H1 (cell line): Measurements from ENCODE around the gene FANCD2. TPM values are rescaled to one million over a fixed set of nuclear protein-coding genes. Genes with fewer than 3 reads are reported as not detected.
"Not testable (repeated sequence)": the region's sequence is repeated elsewhere in the genome, so short reads cannot be mapped to it uniquely, and the experiment has no call there.

Experiments used
- CTCF ChIA-PET: fragments of 300-600 bp; sonication (Branson Sonifier 250); formaldehyde crosslinking; loops from one replicate; lab custom pipeline; 2021; ENCODE audit not compliant: partially characterized antibody; lab: Charles Lee
- POLR2A ChIA-PET: fragments of 300-600 bp; sonication (Branson Sonifier 250); formaldehyde crosslinking; loops from one replicate; lab custom pipeline; 2021; ENCODE audit warnings: inconsistent platforms; ENCODE audit not compliant: partially characterized antibody; lab: Charles Lee
- DNase-seq, 2 experiments: peaks; one replicate each; pipeline versions ENCODE4 v3.0.0 to v3.0.0-alpha.2; 2010 to 2022; ENCODE audit warnings: low spot score in 2 of 2, low read depth in 1 of 2, mixed read lengths in 1 of 2
- FAIRE-seq: peaks from 2 replicates; lab custom pipeline; 2011; peaks lifted over from hg19 to GRCh38; lab: Jason Lieb, UNC
- H2AFZ ChIP-seq: 2 replicates; pipeline ENCODE4 v1.8.1; 2012; ENCODE audit warnings: low read length, inconsistent platforms
- H2AK5ac ChIP-seq: 2 replicates; pipeline ENCODE4 v1.6.1; 2013; ENCODE audit warnings: low read depth, low read length
- H2BK120ac ChIP-seq: replicated peaks from 2 replicates; pipeline ENCODE3; 2013; ENCODE audit warnings: low read depth, low read length, inconsistent platforms
- H2BK12ac ChIP-seq: 2 replicates; pipeline ENCODE4 v1.6.1; 2013; ENCODE audit warnings: low read depth, low read length
- H2BK15ac ChIP-seq: 2 replicates; pipeline ENCODE4 v1.6.1; 2013; ENCODE audit warnings: low read length
- H2BK20ac ChIP-seq: 2 replicates; pipeline ENCODE4 v1.6.1; 2013; ENCODE audit warnings: low read length
- H2BK5ac ChIP-seq: 2 replicates; pipeline ENCODE4 v1.6.1; 2013; ENCODE audit warnings: low read depth, low read length
- H3K14ac ChIP-seq: 2 replicates; pipeline ENCODE4 v1.6.1; 2013; ENCODE audit warnings: inconsistent platforms; ENCODE audit not compliant: insufficient read length
- H3K18ac ChIP-seq: 2 replicates; pipeline ENCODE4 v1.6.1; 2013; ENCODE audit warnings: low read length; ENCODE audit errors: extremely low read depth
- H3K23ac ChIP-seq: 2 replicates; pipeline ENCODE4 v1.6.1; 2013; ENCODE audit warnings: inconsistent platforms; ENCODE audit not compliant: insufficient read length
- H3K23me2 ChIP-seq: 2 replicates; pipeline ENCODE4 v1.6.1; 2013; ENCODE audit warnings: low read depth, low read length
- H3K27ac ChIP-seq: 2 replicates; pipeline ENCODE4 v1.6.1; 2011; ENCODE audit warnings: low read depth, low read length, inconsistent platforms
- H3K27me3 ChIP-seq, 4 experiments: replicated peaks in 1 of 4; 1 replicate in 1 of 4; 2 replicates in 3 of 4; pipeline versions ENCODE4 v1.6.1 to v1.8.1; 2011 to 2013; ENCODE audit warnings: low read length in 3 of 4, mild to moderate bottlenecking in 3 of 4, inconsistent platforms in 2 of 4, mixed read lengths in 2 of 4, moderate library complexity in 1 of 4; ENCODE audit not compliant: control insufficient read depth in 3 of 4, insufficient read depth in 3 of 4; ENCODE audit errors: extremely low read depth in 1 of 4
- H3K36me3 ChIP-seq, 4 experiments: 2 replicates each; pipeline versions ENCODE4 v1.6.1 to v1.8.1; 2011 to 2013; ENCODE audit warnings: mild to moderate bottlenecking in 4 of 4, low read length in 3 of 4, moderate library complexity in 2 of 4, control low read depth in 1 of 4, inconsistent platforms in 1 of 4; ENCODE audit not compliant: insufficient read depth in 4 of 4, control insufficient read depth in 2 of 4
- H3K4ac ChIP-seq: replicated peaks from 2 replicates; pipeline ENCODE3; 2013; ENCODE audit warnings: low read length, low read depth, mixed read lengths, inconsistent platforms; ENCODE audit not compliant: insufficient read length
- H3K4me1 ChIP-seq, 4 experiments: replicated peaks in 1 of 4; 1 replicate in 1 of 4; 2 replicates in 3 of 4; pipeline versions ENCODE4 v1.6.1 to v1.8.1; 2011 to 2013; ENCODE audit warnings: low read length in 3 of 4, inconsistent platforms in 2 of 4, mixed read lengths in 1 of 4; ENCODE audit not compliant: insufficient read depth in 4 of 4, control insufficient read depth in 3 of 4
- H3K4me2 ChIP-seq, 2 experiments: 2 replicates each; pipeline versions ENCODE4 v1.6.1 to v1.8.1; 2011 to 2013; ENCODE audit warnings: low read depth in 2 of 2, low read length in 2 of 2, control low read depth in 1 of 2, inconsistent platforms in 1 of 2, mild to moderate bottlenecking in 1 of 2; ENCODE audit not compliant: insufficient read depth in 1 of 2
- H3K4me3 ChIP-seq, 4 experiments: fragments of 200-600, 300-600 bp in 1 of 4; sonication (generic), shearing (Covaris generic), sonication (Bioruptor Twin) in 1 of 4; 2 replicates each; pipeline versions ENCODE4 v1.5.1 to v1.8.1; 2011 to 2016; ENCODE audit warnings: low read length in 4 of 4, low read depth in 3 of 4, control low read depth in 2 of 4, inconsistent platforms in 2 of 4, mild to moderate bottlenecking in 2 of 4, mixed read lengths in 1 of 4, moderate library complexity in 1 of 4; ENCODE audit not compliant: insufficient read depth in 2 of 4; ENCODE audit errors: extremely low read depth in 1 of 4
- H3K56ac ChIP-seq: replicated peaks from 2 replicates; pipeline ENCODE3; 2013; ENCODE audit warnings: low read depth, mild to moderate bottlenecking, mixed read lengths, low read length, inconsistent platforms; ENCODE audit not compliant: insufficient read length
- H3K79me1 ChIP-seq: 2 replicates; pipeline ENCODE4 v1.6.1; 2013; ENCODE audit warnings: low read depth, low read length, control low read depth
- H3K79me2 ChIP-seq, 2 experiments: 2 replicates each; pipeline versions ENCODE4 v1.6.1 to v1.8.1; 2012 to 2013; ENCODE audit warnings: low read length in 2 of 2, mild to moderate bottlenecking in 2 of 2, inconsistent platforms in 1 of 2; ENCODE audit not compliant: insufficient read depth in 2 of 2, control insufficient read depth in 1 of 2
- H3K9ac ChIP-seq, 4 experiments: replicated peaks in 1 of 4; 1 replicate in 1 of 4; 2 replicates in 3 of 4; pipeline versions ENCODE4 v1.6.1 to v1.8.1; 2011 to 2013; ENCODE audit warnings: low read depth in 3 of 4, low read length in 3 of 4, control low read depth in 2 of 4, mild to moderate bottlenecking in 2 of 4, moderate library complexity in 2 of 4, inconsistent platforms in 1 of 4; ENCODE audit errors: extremely low read depth in 1 of 4
- H3K9me3 ChIP-seq, 2 experiments: 2 replicates each; pipeline versions ENCODE4 v1.6.1 to v1.8.1; 2012 to 2013; ENCODE audit warnings: mild to moderate bottlenecking in 2 of 2, moderate library complexity in 2 of 2, control low read depth in 1 of 2, inconsistent platforms in 1 of 2, low read depth in 1 of 2, low read length in 1 of 2, mixed read lengths in 1 of 2; ENCODE audit not compliant: insufficient read depth in 2 of 2
- H4K20me1 ChIP-seq, 2 experiments: replicated peaks in 1 of 2; 2 replicates each; pipeline versions ENCODE3 to v1.8.1; 2011 to 2013; ENCODE audit warnings: inconsistent platforms in 2 of 2, low read length in 2 of 2, mild to moderate bottlenecking in 1 of 2; ENCODE audit not compliant: insufficient read depth in 2 of 2, control insufficient read depth in 1 of 2
- H4K5ac ChIP-seq: 2 replicates; pipeline ENCODE4 v1.6.1; 2013; ENCODE audit warnings: low read length, low read depth, mixed read lengths, inconsistent platforms; ENCODE audit not compliant: insufficient read length
- H4K8ac ChIP-seq: 2 replicates; pipeline ENCODE4 v1.8.0; 2013; ENCODE audit warnings: mild to moderate bottlenecking, moderate library complexity, low read length, inconsistent platforms; ENCODE audit not compliant: insufficient read depth; ENCODE audit errors: extremely low read depth
- H4K91ac ChIP-seq: replicated peaks from 2 replicates; pipeline ENCODE3; 2013; ENCODE audit warnings: low read length, mixed read lengths, inconsistent platforms; ENCODE audit not compliant: insufficient read length
- HDAC2 ChIP-seq, 2 experiments: fragments of 300-600 bp in 1 of 2; sonication (generic) in 1 of 2; IDR thresholded peaks; 2 replicates each; pipeline ENCODE4 v1.6.1; 2011 to 2012; ENCODE audit warnings: low read depth in 2 of 2, low read length in 2 of 2, mild to moderate bottlenecking in 2 of 2, moderate library complexity in 2 of 2, borderline replicate concordance in 1 of 2, inconsistent platforms in 1 of 2
- YY1 ChIP-seq: IDR thresholded peaks from 2 replicates; pipeline ENCODE4 v1.6.1; 2011; ENCODE audit warnings: low read depth, mild to moderate bottlenecking, low read length
- WGBS, 2 experiments: shearing (Covaris generic) in 1 of 2; methylation state at CpG; one replicate each; pipeline versions ENCODE4 v1.1.6 to v1.1.7; 2013 to 2015; ENCODE audit warnings: low lambda C conversion rate in 2 of 2, mixed read lengths in 2 of 2, inconsistent platforms in 1 of 2, low coverage in 1 of 2, missing lambda C conversion rate in 1 of 2; ENCODE audit not compliant: insufficient replicate concordance in 2 of 2, insufficient coverage in 1 of 2, insufficient read length in 1 of 2; ENCODE audit errors: extremely low coverage in 1 of 2, missing lambda C conversion rate in 1 of 2; 5-methylcytosine and 5-hydroxymethylcytosine counted together
- polyA plus RNA-seq, 7 experiments: library from polyadenylated mRNA; depleted of rRNA in 3 of 7; stranded (reverse) in 5 of 7; unstranded in 2 of 7; fragments of >200 nt in 5 of 7; fragments of 200-250 nt in 2 of 7; gene quantifications; 1 replicate in 5 of 7; 2 replicates in 1 of 7; 4 replicates in 1 of 7; pipeline versions ENCODE4 v1.2.1 to v1.2.3, GENCODE V29; 2011 to 2013; ENCODE audit warnings: missing spikeins in 2 of 7, mixed read lengths in 2 of 7
- total RNA-seq: library from RNA; stranded (reverse); fragmentation: NEBNext Ultra II Directional; extraction: Animal tissue kit (Norgen Biotek cat#: 25700); gene quantifications from 2 replicates; pipeline ENCODE4 v1.2.1, GENCODE V29; 2021
- TF ChIP-seq, protein P1 (sequence below): IDR thresholded peaks from 2 replicates; pipeline ENCODE4 v1.6.1; 2012; ENCODE audit warnings: inconsistent platforms
- TF ChIP-seq, protein P2 (sequence below), 3 experiments: IDR thresholded peaks; 1 replicate in 2 of 3; 2 replicates in 1 of 3; pipeline versions ENCODE4 v1.5.1 to v1.6.1; 2011; ENCODE audit warnings: low read length in 3 of 3, mild to moderate bottlenecking in 3 of 3, inconsistent platforms in 2 of 3, low read depth in 1 of 3, moderate library complexity in 1 of 3; ENCODE audit not compliant: insufficient read depth in 1 of 3; ENCODE audit errors: control extremely low read depth in 1 of 3

Gene FANCD2
- total and polyA plus RNA-seq, 2 of the 8 experiments (the other 6 are each of a cell fraction or from before 2014, with no cell fraction given), result 33.1 to 77.8 TPM

DNA sequence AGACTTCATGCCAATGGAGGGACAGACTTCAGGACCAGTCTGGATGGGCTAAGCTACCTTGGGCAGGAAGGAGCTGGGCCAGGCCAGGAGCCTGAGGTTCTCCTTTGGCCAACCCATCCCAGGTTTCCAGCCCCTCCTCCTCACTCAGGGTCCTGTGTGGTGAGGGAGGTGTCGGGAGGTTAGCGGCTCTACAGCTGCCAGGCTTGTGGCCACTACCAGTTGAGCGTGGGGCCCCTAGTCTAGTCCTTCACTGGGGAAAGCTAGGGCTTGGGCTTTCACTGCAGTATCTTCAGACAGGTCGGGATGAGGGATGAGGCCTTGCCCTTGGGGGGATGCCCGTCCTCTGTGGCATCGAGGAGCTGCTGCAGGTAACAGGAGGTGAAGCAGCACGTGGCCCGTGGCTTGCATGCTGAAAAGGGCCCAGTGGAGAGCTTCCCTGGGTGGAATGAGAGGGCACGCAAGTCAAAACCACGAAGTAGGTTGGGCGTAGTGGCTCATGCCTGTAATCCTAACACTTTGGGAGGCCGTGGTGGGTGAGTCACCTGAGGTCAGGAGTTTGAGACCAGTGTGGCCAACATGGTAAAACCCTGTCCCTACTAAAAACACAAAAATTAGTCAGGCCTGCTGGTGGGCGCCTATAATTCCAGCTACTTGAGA is 8.5 kb upstream of the FANCD2 start (continued):
- TF ChIP-seq HDAC2 (IDR thresholded peaks at IDR 0.05; ENCODE audit: borderline replicate concordance in 1 of 2, low read depth in 2 of 2, low read length in 2 of 2) (no peak), YY1 (no peak)
- TF ChIP-seq, protein P1, sequence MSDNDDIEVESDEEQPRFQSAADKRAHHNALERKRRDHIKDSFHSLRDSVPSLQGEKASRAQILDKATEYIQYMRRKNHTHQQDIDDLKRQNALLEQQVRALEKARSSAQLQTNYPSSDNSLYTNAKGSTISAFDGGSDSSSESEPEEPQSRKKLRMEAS, result no peak
- TF ChIP-seq, protein P2, sequence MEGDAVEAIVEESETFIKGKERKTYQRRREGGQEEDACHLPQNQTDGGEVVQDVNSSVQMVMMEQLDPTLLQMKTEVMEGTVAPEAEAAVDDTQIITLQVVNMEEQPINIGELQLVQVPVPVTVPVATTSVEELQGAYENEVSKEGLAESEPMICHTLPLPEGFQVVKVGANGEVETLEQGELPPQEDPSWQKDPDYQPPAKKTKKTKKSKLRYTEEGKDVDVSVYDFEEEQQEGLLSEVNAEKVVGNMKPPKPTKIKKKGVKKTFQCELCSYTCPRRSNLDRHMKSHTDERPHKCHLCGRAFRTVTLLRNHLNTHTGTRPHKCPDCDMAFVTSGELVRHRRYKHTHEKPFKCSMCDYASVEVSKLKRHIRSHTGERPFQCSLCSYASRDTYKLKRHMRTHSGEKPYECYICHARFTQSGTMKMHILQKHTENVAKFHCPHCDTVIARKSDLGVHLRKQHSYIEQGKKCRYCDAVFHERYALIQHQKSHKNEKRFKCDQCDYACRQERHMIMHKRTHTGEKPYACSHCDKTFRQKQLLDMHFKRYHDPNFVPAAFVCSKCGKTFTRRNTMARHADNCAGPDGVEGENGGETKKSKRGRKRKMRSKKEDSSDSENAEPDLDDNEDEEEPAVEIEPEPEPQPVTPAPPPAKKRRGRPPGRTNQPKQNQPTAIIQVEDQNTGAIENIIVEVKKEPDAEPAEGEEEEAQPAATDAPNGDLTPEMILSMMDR (IDR thresholded peaks at IDR 0.05; ENCODE audit: control extremely low read depth in 1 of 3, insufficient read depth in 1 of 3, low read depth in 1 of 3, low read length in 3 of 3), result no peak

DNA sequence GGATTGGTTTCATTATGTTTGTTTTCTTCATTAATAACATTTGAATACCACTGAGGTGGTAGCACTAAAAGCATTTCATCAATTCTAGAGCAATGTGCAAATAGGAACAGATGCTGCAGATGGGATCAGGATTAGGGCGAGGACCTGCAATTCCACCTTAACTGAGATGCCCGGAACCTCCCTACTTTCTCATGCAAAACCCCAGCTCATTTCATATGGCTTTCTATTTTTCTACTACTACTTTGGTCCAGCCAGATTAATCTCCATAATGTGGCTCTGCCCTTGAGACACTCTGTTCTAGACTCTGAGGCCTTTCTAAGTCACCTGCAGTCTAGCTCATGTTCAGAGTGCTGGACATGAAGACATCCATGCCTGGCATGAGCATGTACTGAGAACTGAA is 7.4 kb upstream of the FANCD2 start:
- not testable (repeated sequence) for H3K27ac ChIP-seq, H4K5ac ChIP-seq, H2BK20ac ChIP-seq, H3K9me3 ChIP-seq, H3K4me1 ChIP-seq, H2AK5ac ChIP-seq, H2AFZ ChIP-seq, H3K23me2 ChIP-seq, FAIRE-seq, H2BK5ac ChIP-seq, H4K91ac ChIP-seq, H3K56ac ChIP-seq, H3K79me1 ChIP-seq, H3K4me2 ChIP-seq, H2BK15ac ChIP-seq, H3K36me3 ChIP-seq, H3K27me3 ChIP-seq, DNase-seq, H4K8ac ChIP-seq, H3K14ac ChIP-seq, H3K4ac ChIP-seq, H3K79me2 ChIP-seq, H3K9ac ChIP-seq, H3K18ac ChIP-seq, H2BK120ac ChIP-seq, H4K20me1 ChIP-seq, H3K23ac ChIP-seq, H2BK12ac ChIP-seq, H3K4me3 ChIP-seq
- WGBS, 2 experiments, result 97% methylated on average over 2 of the region's 2 CpGs; no CpG with 5 or more reads in 1 of the 2 experiments
- CTCF ChIA-PET, result interaction anchor here (1.0 to 1.1 kb wide), 2 partner anchors 32 to 47 kb away, joined by 3 read pairs; partner anchors contain the start of gene EMC3
- POLR2A ChIA-PET, result interaction anchor here (1.0 to 1.9 kb wide), 2 partner anchors 7 to 31 kb away, joined by 4 to 6 read pairs; partner anchors contain the start of gene FANCD2
